Heart left ventricle (tissue), 16 donors: Measurements from ENCODE around the gene NAA60. TPM values are rescaled to one million over a fixed set of nuclear protein-coding genes. Genes with fewer than 3 reads are reported as not detected.

Experiments
- ATAC-seq, 4 donors: fragments of 200-7000 bp; cut with Tn5 transposase; one replicate each; pipeline ENCODE4 v1.9.1; 2020 to 2022; ENCODE audit warnings: moderate library complexity in 4 of 4, mild to moderate bottlenecking in 3 of 4, moderate number of reproducible peaks in 1 of 4
- DNase-seq, 5 donors: peaks; one replicate each; pipeline ENCODE4 v3.0.0-alpha.2; 2020
- H3K27ac ChIP-seq, 12 donors: fragments of 200-600 bp; sonication (generic) in 4 of 12; one replicate each; pipeline versions ENCODE4 v1.5.0 to v1.8.0; 2016 to 2022; ENCODE audit warnings: mild to moderate bottlenecking in 2 of 12
- H3K27me3 ChIP-seq, 9 donors: fragments of 200-600 bp; sonication (generic) in 2 of 9; one replicate each; pipeline versions ENCODE4 v1.5.1 to v1.8.0; 2016 to 2022; ENCODE audit warnings: mild to moderate bottlenecking in 3 of 9
- H3K36me3 ChIP-seq, 9 donors: fragments of 200-600 bp; sonication (generic) in 2 of 9; one replicate each; pipeline versions ENCODE4 v1.5.0 to v1.8.0; 2018 to 2022; ENCODE audit warnings: mild to moderate bottlenecking in 2 of 9
- H3K4me1 ChIP-seq, 12 donors: fragments of 200-600 bp; sonication (generic) in 4 of 12; one replicate each; pipeline versions ENCODE4 v1.5.0 to v1.8.0; 2016 to 2022; ENCODE audit warnings: mild to moderate bottlenecking in 3 of 12
- H3K4me3 ChIP-seq, 12 donors: fragments of 200-600 bp; sonication (generic) in 4 of 12; one replicate each; pipeline versions ENCODE4 v1.5.0 to v1.8.0; 2017 to 2022; ENCODE audit warnings: mild to moderate bottlenecking in 9 of 12, moderate library complexity in 4 of 12
- H3K9me3 ChIP-seq, 12 donors: fragments of 200-600 bp; sonication (generic) in 4 of 12; one replicate each; pipeline versions ENCODE4 v1.5.0 to v1.8.0; 2016 to 2022; ENCODE audit warnings: mild to moderate bottlenecking in 1 of 12
- CTCF ChIP-seq, 12 donors: fragments of 200-600 bp; sonication (generic) in 4 of 12; IDR thresholded peaks; one replicate each; pipeline versions ENCODE4 v1.5.0 to v1.8.0; 2018 to 2022; ENCODE audit warnings: antibody characterized with exemption in 12 of 12, mild to moderate bottlenecking in 5 of 12
- POLR2A ChIP-seq, 2 donors: fragments of 450-650 bp; IDR thresholded peaks; one replicate each; pipeline ENCODE4 v1.6.1; 2017; ENCODE audit warnings: antibody characterized with exemption in 2 of 2, mild to moderate bottlenecking in 2 of 2, moderate library complexity in 2 of 2
- WGBS, 4 donors: extraction: QIAGEN DNeasy Blood & Tissue Kit in 2 of 4; methylation state at CpG; one replicate each; pipeline versions ENCODE4 v1.1.5 to v1.1.7; 2013 to 2018; 5-methylcytosine and 5-hydroxymethylcytosine counted together
- intact Hi-C, 10 donors: fragments of 100-400 bp; cut with DNase I; formaldehyde crosslinking; loops; one replicate each; pipeline versions ENCODE4 v1.11.1 to v1.14.2; 2022
- polyA plus RNA-seq, 2 donors: library from polyadenylated mRNA; stranded (reverse); fragments of 200-250 nt; gene quantifications; one replicate each; pipeline ENCODE4 v1.2.3, GENCODE V29; 2013
- total RNA-seq, 9 donors: library from RNA; depleted of rRNA in 2 of 9; stranded (reverse); fragments of >200 nt in 2 of 9; fragmentation: NEBNext Ultra II Directional in 3 of 9; extraction: Animal tissue kit (Norgen Biotek cat#: 25700) in 3 of 9; gene quantifications; one replicate each; pipeline versions ENCODE4 v1.1.0 to v1.2.4, GENCODE V29; 2016 to 2023
- donor health status: ischemic (EF 13 %, LVEDD 7.1; RV severe dilation, severe dysfunction).
- donor health status: healthy with polysubstance abuse.
- donor health status: DM: no; HTN: yes; CAD: no.
- donor health status: DM: no; HTN: no; CAD: no.
- donor health status: ischemic (EF 25% LVEDD 6.9; RV normal size, moderate dysfunction).
- donor health status: ischemic (EF 25% LVEDD 5.7; RV mildly dilated, moderate dysfunction).
- donor health status: healthy.
- donor health status: DM: yes; HTN: yes; CAD: no.
- donor health status: ischemic (EF 35%, LVEDD 5.7; RV mildly dilated, moderate dysfunction).
- donor health status: nonischemic (EF 11% LVEDD 7.7; RV severe dilation, severe dysfunction).
- donor health status: DM: yes; HTN: yes; CAD: no.
- donor health status: PGD.
- donor health status: ischemic (EF 29% LVEDD 5.4; RV normal size, mild dysfunction).
- donor health status: nonischemic (EF 23%, LVEDD 6.1; RV moderate dilation, normal function).

The NAA60 gene
- total and polyA plus RNA-seq, 11 donors: 30.3 to 61.9 (median 38.6) TPM

DNA sequence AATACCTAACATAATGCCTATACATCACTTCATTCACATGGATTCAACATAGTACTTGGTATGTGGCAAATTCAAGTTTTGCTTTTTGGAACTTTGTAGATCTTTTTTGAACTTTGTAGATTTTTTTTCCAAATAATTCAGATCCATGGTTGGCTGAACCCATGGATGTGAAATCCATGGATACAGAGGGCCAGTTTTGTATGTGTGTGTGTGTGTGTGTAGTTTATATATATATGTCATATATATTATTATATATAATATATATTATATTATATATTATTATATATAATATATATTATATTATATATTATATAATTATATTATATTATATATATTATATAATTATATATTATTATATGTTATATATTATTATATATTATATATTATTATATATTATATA lies 85.7 kb downstream of the NAA60 start:
- Histone ChIP-seq H3K4me1 (peaks cover 0 to 4% (median 0%) of the 10 kb centered on the region in 12 donors), H3K27ac (no peak overlapping the region), H3K4me3 (no peak overlapping the region), H3K9me3 (no peaks in the 10 kb centered on the region), H3K36me3 (peaks cover 0 to 90% (median 73%) of the 10 kb centered on the region in 9 donors), H3K27me3 (no peaks in the 10 kb centered on the region)
- ATAC-seq (no peak), DNase-seq (no peak)
- TF ChIP-seq CTCF (IDR thresholded peaks at IDR 0.05): no peak
- no peak for TF ChIP-seq POLR2A (IDR thresholded peaks at IDR 0.05)
- intact Hi-C loops: loop anchor here in 6 of 10 donors (5.0 to 10.0 kb wide), 5 partner anchors 86 to 356 kb away; partner anchors contain the start of genes SLX4 (in 2 of the 6) and CREBBP (in 1 of the 6)

DNA sequence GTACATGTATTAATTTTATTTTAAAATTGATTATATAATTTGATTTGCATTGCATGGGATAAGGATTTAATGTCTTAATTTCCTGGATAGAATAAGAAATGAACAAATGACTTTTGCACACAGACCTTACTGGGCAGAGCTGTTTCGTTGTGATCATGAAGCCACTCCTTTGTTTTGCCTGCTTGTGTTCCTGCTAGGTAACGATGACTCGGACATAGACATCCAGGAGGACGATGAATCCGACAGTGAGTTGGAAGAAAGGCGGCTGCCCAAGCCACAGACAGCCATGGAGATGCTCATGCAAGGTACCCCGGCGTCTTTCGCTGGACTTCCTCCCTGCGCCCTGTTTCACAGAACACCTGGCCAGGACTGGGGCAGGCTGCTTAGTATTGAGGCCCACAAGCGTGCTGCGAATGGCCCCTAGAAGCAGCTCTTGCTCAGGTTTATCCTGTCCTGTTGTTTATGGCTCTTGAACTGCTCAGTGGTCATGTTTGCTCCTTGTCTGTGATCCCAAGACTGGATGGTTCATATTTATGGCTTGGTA lies 87.0 kb downstream of the NAA60 start:
- Histone ChIP-seq H3K4me3 (no peak overlapping the region), H3K27ac (no peak overlapping the region), H3K27me3 (no peaks in the 10 kb centered on the region), H3K9me3 (no peaks in the 10 kb centered on the region), H3K4me1 (peaks cover 0 to 4% (median 0%) of the 10 kb centered on the region in 12 donors), H3K36me3 (peaks cover 0 to 86% (median 69%) of the 10 kb centered on the region in 9 donors)
- TF ChIP-seq POLR2A (IDR thresholded peaks at IDR 0.05): no peak
- no peak for TF ChIP-seq CTCF (IDR thresholded peaks at IDR 0.05)
- DNase-seq: no peak
- ATAC-seq: no peak
- 92 to 99% (median 96%) methylated on average over 10 to 12 of the region's 12 CpGs for WGBS, 4 donors
- intact Hi-C loops: loop anchor here in 1 of 10 donors (10.0 kb wide), 1 partner anchor 344 kb away; no protein-coding TSS in a partner anchor

DNA sequence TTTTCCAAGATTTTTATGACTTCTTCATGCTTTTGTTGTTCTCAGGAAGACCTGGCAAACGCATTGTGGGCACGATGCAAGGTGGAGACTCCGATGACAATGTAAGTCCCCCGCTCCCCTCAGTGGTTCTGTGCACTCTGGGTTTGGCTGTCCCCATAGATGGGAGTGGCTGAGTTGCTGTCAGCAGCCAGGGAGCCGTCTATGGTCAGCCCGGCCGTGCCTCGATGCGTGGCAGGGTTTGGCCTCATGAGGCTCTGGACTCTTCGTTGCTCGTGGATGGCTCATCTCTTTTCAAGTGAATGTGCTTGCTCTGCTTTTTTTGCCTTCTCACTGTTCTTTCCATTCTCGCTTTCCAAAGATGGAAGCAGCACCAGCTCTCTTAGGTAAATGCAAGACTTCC lies 89.3 kb downstream of the NAA60 start:
- H3K4me1 ChIP-seq: peaks cover 0 to 9% (median 1%) of the 10 kb centered on the region in 12 donors
- no peaks in the 10 kb centered on the region for H3K27me3 ChIP-seq
- H3K4me3 ChIP-seq: no peak overlapping the region
- DNase-seq: no peak
- WGBS, 4 donors: 89 to 97% (median 94%) methylated on average over 12 of the region's 12 CpGs
- TF ChIP-seq POLR2A (IDR thresholded peaks at IDR 0.05) (no peak), CTCF (IDR thresholded peaks at IDR 0.05) (no peak)
- H3K27ac ChIP-seq: no peak overlapping the region
- peaks cover 0 to 86% (median 64%) of the 10 kb centered on the region in 9 donors for H3K36me3 ChIP-seq
- no peak for ATAC-seq
- H3K9me3 ChIP-seq: no peaks in the 10 kb centered on the region
- intact Hi-C loops: loop anchor here in 1 of 10 donors (10.0 kb wide), 1 partner anchor 342 kb away; no protein-coding TSS in a partner anchor

DNA sequence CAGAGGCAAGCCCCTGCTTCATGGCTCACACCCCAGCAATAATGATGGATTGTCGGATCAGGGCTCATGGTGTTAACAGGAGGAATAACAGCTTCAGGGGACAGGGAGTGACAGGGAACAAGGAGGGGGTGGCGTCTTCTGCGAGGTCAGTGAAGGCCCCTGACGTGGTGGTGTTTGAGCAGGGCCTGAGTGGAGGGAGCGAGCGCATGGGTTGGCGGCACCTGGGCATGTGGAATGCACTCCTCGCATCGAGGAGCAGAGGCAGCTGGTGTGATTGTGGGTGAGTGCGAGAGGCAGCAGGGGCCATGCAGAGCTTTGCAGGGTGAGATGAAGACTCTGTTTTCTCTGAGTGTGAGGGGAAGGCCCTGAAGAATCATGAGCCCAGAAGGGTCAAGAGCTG lies 90.6 kb downstream of the NAA60 start:
- Histone ChIP-seq H3K9me3 (no peaks in the 10 kb centered on the region), H3K27ac (no peak overlapping the region), H3K27me3 (no peaks in the 10 kb centered on the region), H3K4me3 (no peak overlapping the region), H3K4me1 (peaks cover 0 to 9% (median 1%) of the 10 kb centered on the region in 12 donors), H3K36me3 (peaks cover 0 to 80% (median 71%) of the 10 kb centered on the region in 9 donors)
- TF ChIP-seq POLR2A (IDR thresholded peaks at IDR 0.05) (no peak), CTCF (IDR thresholded peaks at IDR 0.05) (no peak)
- 92 to 94% (median 93%) methylated on average over 10 of the region's 10 CpGs for WGBS, 4 donors
- ATAC-seq (no peak), DNase-seq (no peak)
- intact Hi-C loops: loop anchor here in 2 of 10 donors (2.0 to 10.0 kb wide), 2 partner anchors 37 to 341 kb away; no protein-coding TSS in a partner anchor
